CD14-positive monocyte (primary cell): Measurements from ENCODE around the gene LMO3. TPM values are rescaled to one million over a fixed set of nuclear protein-coding genes. Genes with fewer than 3 reads are reported as not detected.

Source experiments
- DNase-seq, 3 donors: peaks; one replicate each; pipeline ENCODE4 v3.0.0-alpha.2; 2011 to 2022
- H2AFZ ChIP-seq: 2 replicates; pipeline ENCODE4 v1.6.0; 2012; ENCODE audit warnings: mild to moderate bottlenecking, low read depth, low read length, inconsistent platforms; ENCODE audit not compliant: insufficient read depth, poor library complexity, severe bottlenecking
- H3K27ac ChIP-seq, 2 donors: 1 replicate in 1 of 2; 2 replicates in 1 of 2; pipeline ENCODE4 v1.5.1; 2012 to 2013; ENCODE audit warnings: low read length in 2 of 2, control low read depth in 1 of 2, inconsistent platforms in 1 of 2, low read depth in 1 of 2, mild to moderate bottlenecking in 1 of 2
- H3K27me3 ChIP-seq, 2 donors: one replicate each; pipeline versions ENCODE4 v1.6.0 to v1.6.1; 2011 to 2013; ENCODE audit warnings: low read length in 2 of 2; ENCODE audit not compliant: control insufficient read depth in 2 of 2, insufficient read depth in 2 of 2
- H3K36me3 ChIP-seq, 2 donors: replicated peaks in 1 of 2; 1 replicate in 1 of 2; 2 replicates in 1 of 2; pipeline versions ENCODE4 v1.5.1 to v1.6.1; 2012 to 2013; ENCODE audit warnings: low read length in 2 of 2, control low read depth in 1 of 2, inconsistent platforms in 1 of 2, mild to moderate bottlenecking in 1 of 2; ENCODE audit not compliant: insufficient read depth in 2 of 2, control insufficient read depth in 1 of 2
- H3K4me1 ChIP-seq, 2 donors: 1 replicate in 1 of 2; 2 replicates in 1 of 2; pipeline versions ENCODE4 v1.5.1 to v1.6.1; 2012 to 2013; ENCODE audit warnings: low read length in 2 of 2, control low read depth in 1 of 2, inconsistent platforms in 1 of 2, mild to moderate bottlenecking in 1 of 2, moderate library complexity in 1 of 2; ENCODE audit not compliant: insufficient read depth in 2 of 2, control insufficient read depth in 1 of 2
- H3K4me2 ChIP-seq: replicated peaks from 2 replicates; pipeline ENCODE3; 2012; ENCODE audit warnings: low read length, moderate library complexity, mild to moderate bottlenecking; ENCODE audit not compliant: poor library complexity, severe bottlenecking; ENCODE audit errors: extremely low read depth
- H3K4me3 ChIP-seq, 3 experiments: fragments of 200-600 bp in 1 of 3; sonication (generic) in 1 of 3; replicated peaks in 1 of 3; 1 replicate in 2 of 3; 2 replicates in 1 of 3; pipeline ENCODE4 v1.5.1; 2011 to 2013; ENCODE audit warnings: low read length in 3 of 3, mild to moderate bottlenecking in 3 of 3, control low read depth in 2 of 3, low read depth in 2 of 3, inconsistent platforms in 1 of 3, moderate library complexity in 1 of 3
- H3K79me2 ChIP-seq: 2 replicates; pipeline ENCODE4 v1.6.0; 2012; ENCODE audit warnings: mild to moderate bottlenecking, control low read depth, inconsistent platforms, low read length, moderate library complexity; ENCODE audit not compliant: insufficient read depth
- H3K9ac ChIP-seq: 2 replicates; pipeline ENCODE4 v1.6.0; 2017; ENCODE audit warnings: low read length, mild to moderate bottlenecking; ENCODE audit not compliant: insufficient read depth, poor library complexity, severe bottlenecking
- H3K9me3 ChIP-seq, 2 donors: replicated peaks in 1 of 2; 1 replicate in 1 of 2; 2 replicates in 1 of 2; pipeline versions ENCODE4 v1.5.1 to v1.6.1; 2012 to 2013; ENCODE audit warnings: low read length in 2 of 2, control low read depth in 1 of 2; ENCODE audit not compliant: control insufficient read depth in 1 of 2, insufficient read depth in 1 of 2
- H4K20me1 ChIP-seq: 2 replicates; pipeline ENCODE4 v1.6.0; 2012; ENCODE audit warnings: mild to moderate bottlenecking, low read length, control low read depth, moderate library complexity; ENCODE audit not compliant: insufficient read depth
- H3K27ac Mint-ChIP-seq, 7 donors: one replicate each; pipeline ENCODE4 v1.8.0; 2020; ENCODE audit warnings: mild to moderate bottlenecking in 7 of 7, mixed read lengths in 7 of 7, moderate library complexity in 6 of 7, inconsistent platforms in 2 of 7
- H3K27me3 Mint-ChIP-seq, 3 donors: one replicate each; pipeline ENCODE4 v1.8.0; 2021 to 2022; ENCODE audit warnings: low read depth in 3 of 3, mild to moderate bottlenecking in 3 of 3, mixed read lengths in 3 of 3, moderate library complexity in 3 of 3, inconsistent platforms in 1 of 3
- H3K36me3 Mint-ChIP-seq, 2 donors: one replicate each; pipeline ENCODE4 v1.8.0; 2020; ENCODE audit warnings: mixed read lengths in 2 of 2, inconsistent platforms in 1 of 2, mild to moderate bottlenecking in 1 of 2
- H3K4me1 Mint-ChIP-seq: one replicate; pipeline ENCODE4 v1.8.0; 2020; ENCODE audit warnings: mild to moderate bottlenecking, mixed read lengths
- H3K4me3 Mint-ChIP-seq, 2 donors: one replicate each; pipeline ENCODE4 v1.8.0; 2020; ENCODE audit warnings: mild to moderate bottlenecking in 2 of 2, mixed read lengths in 2 of 2, moderate library complexity in 1 of 2
- H3K9me3 Mint-ChIP-seq, 7 donors: one replicate each; pipeline ENCODE4 v1.8.0; 2020 to 2022; ENCODE audit warnings: mixed read lengths in 7 of 7, mild to moderate bottlenecking in 6 of 7, moderate library complexity in 6 of 7, inconsistent platforms in 2 of 7
- CTCF ChIP-seq: fragments of 200-600 bp; IDR thresholded peaks from one replicate; pipeline ENCODE4 v1.8.0; 2022; ENCODE audit warnings: antibody characterized with exemption, mild to moderate bottlenecking
- WGBS: methylation state at CpG from one replicate; pipeline ENCODE4 v1.1.5; 2013; ENCODE audit warnings: missing lambda C conversion rate; ENCODE audit not compliant: insufficient coverage; 5-methylcytosine and 5-hydroxymethylcytosine counted together
- intact Hi-C, 2 donors: fragments of 100-400 bp; cut with micrococcal nuclease; formaldehyde crosslinking; loops; one replicate each; pipeline versions ENCODE4 v1.15.0 to v1.15.1; 2023
- polyA plus RNA-seq, 3 donors: library from polyadenylated mRNA; depleted of rRNA in 1 of 3; unstranded in 2 of 3; stranded (reverse) in 1 of 3; fragments of 300-500 nt in 2 of 3; fragments of >200 nt in 1 of 3; fragmentation: Illumina TruSeq in 2 of 3; gene quantifications; 1 replicate in 2 of 3; 2 replicates in 1 of 3; pipeline ENCODE4 v1.2.3, GENCODE V29; 2012 to 2021

The LMO3 gene
- polyA plus RNA-seq, 3 donors: not detected

- no peak for TF ChIP-seq CTCF
- Mint-ChIP-seq H3K4me3 (no peak overlapping the region), H3K9me3 (peaks cover 0 to 3% (median 1%) of the 10 kb centered on the region in 7 donors), H3K4me1 (no peaks in the 10 kb centered on the region), H3K27ac (no peak overlapping the region), H3K27me3 (peaks cover 0 to 2% (median 0%) of the 10 kb centered on the region in 3 donors), H3K36me3 (no peaks in the 10 kb centered on the region)
- no peak for DNase-seq
- no peaks in the 10 kb centered on the region for H4K20me1 ChIP-seq
- no peak overlapping the region for H3K9ac ChIP-seq
- no peak overlapping the region for H3K4me2 ChIP-seq
- H3K9me3 ChIP-seq: no peaks in the 10 kb centered on the region
- no peaks in the 10 kb centered on the region for H3K79me2 ChIP-seq
- no peak overlapping the region for H3K4me3 ChIP-seq
- intact Hi-C loops: no loop called here
- H3K27ac ChIP-seq: no peak overlapping the region
- no peaks in the 10 kb centered on the region for H3K4me1 ChIP-seq
- no peaks in the 10 kb centered on the region for H3K36me3 ChIP-seq
- WGBS: 95% methylated on average over 4 of the region's 7 CpGs
- H2AFZ ChIP-seq: no peak overlapping the region
- H3K27me3 ChIP-seq: no peaks in the 10 kb centered on the region
Observed at GRCh38 chr12:16499611-16500010, 106.4 kb downstream of the LMO3 start.
